Activated B cell treated with CpG ODN at 0.5 μM for 24 hours (primary cell): ENCODE data around the gene ASXL1. TPM values are rescaled to one million over a fixed set of nuclear protein-coding genes. Genes with fewer than 3 reads are reported as not detected.

Source experiments
- ATAC-seq: fragments of 200-7000 bp; cut with Tn5 transposase; one replicate; pipeline ENCODE4 v1.10.0; 2021; ENCODE audit warnings: low read depth, mild to moderate bottlenecking, moderate library complexity
- CTCF ChIA-PET: fragments of 350-600 bp; sonication (Branson Sonifier 250); formaldehyde crosslinking; loops from one replicate; lab custom pipeline; 2021; ENCODE audit warnings: antibody characterized with exemption; lab: Charles Lee
- POLR2A ChIA-PET: fragments of 350-600 bp; sonication (Branson Sonifier 250); formaldehyde crosslinking; loops from one replicate; lab custom pipeline; 2021; ENCODE audit warnings: antibody characterized with exemption; lab: Charles Lee
- DNase-seq: peaks from one replicate; pipeline ENCODE4 v3.0.0; 2022
- H3K27ac Mint-ChIP-seq: one replicate; pipeline ENCODE4 v1.8.0; 2020; ENCODE audit warnings: mixed read lengths
- H3K27me3 Mint-ChIP-seq: one replicate; pipeline ENCODE4 v1.8.0; 2021; ENCODE audit warnings: mixed read lengths
- H3K36me3 Mint-ChIP-seq: one replicate; pipeline ENCODE4 v1.8.0; 2021; ENCODE audit warnings: low read depth, mixed read lengths
- H3K4me1 Mint-ChIP-seq: one replicate; pipeline ENCODE4 v1.8.0; 2021; ENCODE audit warnings: mixed read lengths
- H3K4me3 Mint-ChIP-seq: one replicate; pipeline ENCODE4 v1.8.0; 2020; ENCODE audit warnings: mild to moderate bottlenecking, mixed read lengths
- H3K9me3 Mint-ChIP-seq: one replicate; pipeline ENCODE4 v1.8.0; 2020; ENCODE audit warnings: mixed read lengths
- intact Hi-C: fragments of 100-400 bp; cut with micrococcal nuclease; formaldehyde crosslinking; loops from one replicate; pipeline ENCODE4 v1.15.1; 2024
- total RNA-seq: library from RNA; stranded (reverse); gene quantifications from 2 replicates; pipeline ENCODE4 v1.2.3, GENCODE V29; 2022
- TF ChIP-seq, protein P1 (sequence below): fragments of 200-600 bp; IDR thresholded peaks from one replicate; pipeline ENCODE4 v1.8.0; 2022; ENCODE audit warnings: antibody characterized with exemption, mild to moderate bottlenecking

ASXL1 gene
- total RNA-seq, 1 donor from 2014 or later = 169 TPM

GRCh38 chr20:32440069-32440757 is 82.1 kb downstream of the ASXL1 start:
- ATAC-seq (no peak), DNase-seq (no peak)
- intact Hi-C loops = no loop called here
- Mint-ChIP-seq H3K4me3 (no peak overlapping the region), H3K27ac (no peak overlapping the region), H3K36me3 (peaks cover 69% of the 10 kb centered on the region), H3K27me3 (no peaks in the 10 kb centered on the region), H3K9me3 (no peaks in the 10 kb centered on the region), H3K4me1 (peaks cover 24% of the 10 kb centered on the region)
- TF ChIP-seq, protein P1, sequence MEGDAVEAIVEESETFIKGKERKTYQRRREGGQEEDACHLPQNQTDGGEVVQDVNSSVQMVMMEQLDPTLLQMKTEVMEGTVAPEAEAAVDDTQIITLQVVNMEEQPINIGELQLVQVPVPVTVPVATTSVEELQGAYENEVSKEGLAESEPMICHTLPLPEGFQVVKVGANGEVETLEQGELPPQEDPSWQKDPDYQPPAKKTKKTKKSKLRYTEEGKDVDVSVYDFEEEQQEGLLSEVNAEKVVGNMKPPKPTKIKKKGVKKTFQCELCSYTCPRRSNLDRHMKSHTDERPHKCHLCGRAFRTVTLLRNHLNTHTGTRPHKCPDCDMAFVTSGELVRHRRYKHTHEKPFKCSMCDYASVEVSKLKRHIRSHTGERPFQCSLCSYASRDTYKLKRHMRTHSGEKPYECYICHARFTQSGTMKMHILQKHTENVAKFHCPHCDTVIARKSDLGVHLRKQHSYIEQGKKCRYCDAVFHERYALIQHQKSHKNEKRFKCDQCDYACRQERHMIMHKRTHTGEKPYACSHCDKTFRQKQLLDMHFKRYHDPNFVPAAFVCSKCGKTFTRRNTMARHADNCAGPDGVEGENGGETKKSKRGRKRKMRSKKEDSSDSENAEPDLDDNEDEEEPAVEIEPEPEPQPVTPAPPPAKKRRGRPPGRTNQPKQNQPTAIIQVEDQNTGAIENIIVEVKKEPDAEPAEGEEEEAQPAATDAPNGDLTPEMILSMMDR = no peak
- ChIA-PET CTCF (interaction anchor here (1.0 kb wide), 1 partner anchor 9 kb away, joined by 4 read pairs; no protein-coding TSS in a partner anchor), POLR2A (no interaction called here)

GRCh38 chr20:32440758-32441078 is 82.6 kb downstream of the ASXL1 start:
- H3K27ac Mint-ChIP-seq = no peak overlapping the region
- ChIA-PET CTCF (interaction anchor here (1.0 kb wide), 1 partner anchor 9 kb away, joined by 4 read pairs; no protein-coding TSS in a partner anchor), POLR2A (no interaction called here)
- peaks cover 69% of the 10 kb centered on the region for H3K36me3 Mint-ChIP-seq
- no peak overlapping the region for H3K4me3 Mint-ChIP-seq
- DNase-seq (no peak), ATAC-seq (no peak)
- intact Hi-C loops = no loop called here
- TF ChIP-seq, protein P1 = no peak
- no peaks in the 10 kb centered on the region for H3K9me3 Mint-ChIP-seq
- H3K4me1 Mint-ChIP-seq = peaks cover 28% of the 10 kb centered on the region
- H3K27me3 Mint-ChIP-seq = no peaks in the 10 kb centered on the region

- CTCF ChIA-PET = interaction anchor here (1.0 kb wide), 1 partner anchor 8 kb away, joined by 4 read pairs; no protein-coding TSS in a partner anchor
- Mint-ChIP-seq H3K4me1 (peaks cover 28% of the 10 kb centered on the region), H3K27ac (no peak overlapping the region), H3K27me3 (no peaks in the 10 kb centered on the region), H3K9me3 (no peaks in the 10 kb centered on the region), H3K4me3 (no peak overlapping the region), H3K36me3 (peaks cover 62% of the 10 kb centered on the region)
- intact Hi-C loops = no loop called here
- DNase-seq (no peak), ATAC-seq (no peak)
- TF ChIP-seq, protein P1 = no peak
- POLR2A ChIA-PET = no interaction called here
Measured at GRCh38 chr20:32441638-32442037, 83.5 kb downstream of the ASXL1 start.

DNA sequence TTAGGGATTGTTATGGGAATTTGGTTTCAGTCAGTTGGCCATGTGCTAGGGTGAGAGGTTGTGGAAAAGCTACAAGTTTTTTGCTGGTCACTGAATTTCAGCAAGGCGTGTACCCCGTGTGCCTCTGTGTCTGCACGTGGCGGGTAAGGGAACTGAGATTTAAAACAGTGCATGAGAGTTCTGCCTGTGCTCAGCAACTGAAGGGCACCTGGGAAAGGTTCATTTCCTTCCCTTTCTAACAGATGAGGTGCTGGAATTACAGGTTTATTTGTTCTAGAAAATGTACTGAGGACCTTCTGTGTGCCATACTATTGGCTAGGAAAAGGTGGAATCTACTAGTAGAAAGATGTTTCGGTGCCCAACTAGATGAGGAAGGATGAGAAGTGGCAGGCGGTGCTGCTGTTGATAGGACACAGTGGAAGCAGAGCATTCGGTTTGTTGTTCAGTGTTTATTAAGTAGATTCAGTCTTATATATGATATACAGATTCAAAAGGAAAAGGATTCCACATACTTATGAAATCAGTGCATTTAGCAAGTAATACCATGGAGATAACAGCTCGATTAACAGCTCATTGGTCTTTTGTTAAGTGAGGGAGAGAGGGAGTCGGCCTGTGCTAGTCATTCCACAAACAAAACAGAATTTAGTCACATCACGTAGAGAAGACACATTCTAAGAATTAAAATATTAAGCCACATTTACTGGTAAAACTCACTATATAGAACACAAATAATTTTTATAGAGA is 84.7 kb downstream of the ASXL1 start:
- no peak for ATAC-seq
- TF ChIP-seq, protein P1 = no peak
- Mint-ChIP-seq H3K27ac (no peak overlapping the region), H3K4me3 (no peak overlapping the region), H3K4me1 (peaks cover 28% of the 10 kb centered on the region), H3K27me3 (no peaks in the 10 kb centered on the region), H3K36me3 (peaks cover 56% of the 10 kb centered on the region), H3K9me3 (no peaks in the 10 kb centered on the region)
- DNase-seq = no peak
- ChIA-PET POLR2A (interaction anchor here (0.9 kb wide), 1 partner anchor 18 kb away, joined by 3 read pairs; no protein-coding TSS in a partner anchor), CTCF (interaction anchor here (1.1 to 1.3 kb wide), 2 partner anchors 10 to 11 kb away, joined by 3 to 4 read pairs; no protein-coding TSS in a partner anchor)
- intact Hi-C loops = no loop called here

DNA sequence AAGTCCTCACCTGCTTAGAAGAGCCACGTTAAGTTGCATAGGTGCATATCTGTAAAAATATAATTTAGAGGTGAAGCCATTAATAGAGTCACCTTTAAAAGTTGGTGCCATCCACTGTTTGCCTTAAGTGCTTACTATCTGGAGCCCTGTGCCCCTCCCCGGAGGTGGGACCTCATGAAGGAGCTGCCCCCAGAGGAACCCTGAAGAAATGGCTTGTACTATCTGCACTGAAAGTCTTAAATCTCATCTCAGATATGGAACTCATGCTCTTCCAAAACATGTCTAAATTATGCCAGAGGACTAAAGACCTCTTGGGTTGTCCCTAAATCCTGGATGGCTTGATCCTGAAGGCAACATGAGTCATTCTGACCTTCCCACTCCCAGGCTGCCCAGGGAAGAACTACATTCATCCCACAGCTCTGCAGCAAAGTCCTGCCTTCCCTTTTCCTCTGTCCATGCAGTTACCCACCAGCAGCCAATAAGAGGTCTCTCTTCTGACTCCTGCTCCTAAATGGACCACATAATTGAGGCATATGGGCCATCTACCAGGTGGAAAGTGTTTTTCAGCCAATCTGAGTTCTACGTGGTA is 85.3 kb downstream of the ASXL1 start:
- H3K4me3 Mint-ChIP-seq = no peak overlapping the region
- ATAC-seq (no peak), DNase-seq (no peak)
- intact Hi-C loops = no loop called here
- no peaks in the 10 kb centered on the region for H3K9me3 Mint-ChIP-seq
- POLR2A ChIA-PET = interaction anchor here (0.9 kb wide), 1 partner anchor 19 kb away, joined by 3 read pairs; no protein-coding TSS in a partner anchor
- CTCF ChIA-PET = interaction anchor here (1.0 to 1.3 kb wide), 3 partner anchors 9 to 209 kb away, joined by 3 to 4 read pairs (median 3); no protein-coding TSS in a partner anchor
- peaks cover 51% of the 10 kb centered on the region for H3K36me3 Mint-ChIP-seq
- peaks cover 28% of the 10 kb centered on the region for H3K4me1 Mint-ChIP-seq
- H3K27me3 Mint-ChIP-seq = no peaks in the 10 kb centered on the region
- TF ChIP-seq, protein P1 = no peak
- H3K27ac Mint-ChIP-seq = peak overlapping the region; percentile 32
